HG03520 (cell line): ENCODE data around the gene CCDC187.
"Not testable (repeated sequence)": the region's sequence is repeated elsewhere in the genome, so short reads cannot be mapped to it uniquely, and the experiment has no call there.

Experiments
- ATAC-seq: cut with Tn5 transposase; IDR thresholded peaks from one replicate; pipeline ENCODE4 v1.9.1; 2021; ENCODE audit warnings: mild to moderate bottlenecking, moderate library complexity; ENCODE audit not compliant: unreplicated experiment

Gene CCDC187

GRCh38 chr9:136303825-136304416 lies at the start of gene CCDC187:
Gene CCDC187, minus strand, starts transcription at chr9:136304094. Its CDS starts 264 bp downstream, at chr9:136303830.
- ATAC-seq, result no peak

GRCh38 chr9:136353088-136353487 lies 49.2 kb upstream of the CCDC187 start:
- ATAC-seq, result no peak

GRCh38 chr9:136352682-136353081 lies 48.8 kb upstream of the CCDC187 start:
- ATAC-seq, result no peak

- not testable (repeated sequence) for ATAC-seq
These were observed 48.0 kb upstream of the CCDC187 start for GRCh38 chr9:136351868-136352267.

GRCh38 chr9:136351252-136351800 lies 47.4 kb upstream of the CCDC187 start:
- no peak for ATAC-seq

- ATAC-seq, result no peak
These were observed 45.7 kb upstream of the CCDC187 start for GRCh38 chr9:136349546-136349945.

GRCh38 chr9:136348691-136349090 lies 44.8 kb upstream of the CCDC187 start:
- ATAC-seq, result no peak

- ATAC-seq, result no peak
These were observed 43.8 kb upstream of the CCDC187 start for GRCh38 chr9:136347472-136348256.

GRCh38 chr9:136346927-136347465 lies 43.1 kb upstream of the CCDC187 start:
- ATAC-seq, result no peak

- no peak for ATAC-seq
These were observed 42.2 kb upstream of the CCDC187 start for GRCh38 chr9:136346157-136346481.

- ATAC-seq, result no peak
These were observed 41.6 kb upstream of the CCDC187 start for GRCh38 chr9:136345281-136346156.

- no peak for ATAC-seq
These were observed 40.8 kb upstream of the CCDC187 start for GRCh38 chr9:136344544-136345280.

- ATAC-seq, result no peak
These were observed 40.0 kb upstream of the CCDC187 start for GRCh38 chr9:136343884-136344269.

GRCh38 chr9:136343121-136343883 lies 39.4 kb upstream of the CCDC187 start:
- no peak for ATAC-seq

- ATAC-seq, result no peak
These were observed 38.6 kb upstream of the CCDC187 start for GRCh38 chr9:136342181-136343120.

- no peak for ATAC-seq
These were observed 37.9 kb upstream of the CCDC187 start for GRCh38 chr9:136341769-136342168.

GRCh38 chr9:136341042-136341655 lies 37.3 kb upstream of the CCDC187 start:
- ATAC-seq, result no peak

- ATAC-seq, result no peak
These were observed 36.6 kb upstream of the CCDC187 start for GRCh38 chr9:136340356-136341041.
